GM12874 (cell line): ENCODE results near the gene ETDC.

Experiments
- CTCF ChIP-seq: IDR thresholded peaks from 2 replicates; pipeline ENCODE4 v1.5.1; 2011; ENCODE audit warnings: low read depth, mild to moderate bottlenecking, control low read depth, low read length, moderate library complexity; ENCODE audit not compliant: insufficient read depth

The ETDC gene

GRCh38 chrX:135328421-135329005, 19.2 kb downstream of the ETDC start:
- no peak for TF ChIP-seq CTCF

- no peak for TF ChIP-seq CTCF
Measured at GRCh38 chrX:135330706-135331105, 21.4 kb downstream of the ETDC start.

GRCh38 chrX:135331525-135331924, 22.2 kb downstream of the ETDC start:
- no peak for TF ChIP-seq CTCF

GRCh38 chrX:135340831-135341230, 31.6 kb downstream of the ETDC start:
- no peak for TF ChIP-seq CTCF

GRCh38 chrX:135345107-135345589, 35.9 kb downstream of the ETDC start:
- no peak for TF ChIP-seq CTCF

GRCh38 chrX:135346975-135347374, 37.7 kb downstream of the ETDC start:
- TF ChIP-seq CTCF = no peak

- TF ChIP-seq CTCF = no peak
Measured at GRCh38 chrX:135347381-135348016, 38.2 kb downstream of the ETDC start.
